Mesothelial cell of epicardium (in vitro differentiated cells): ENCODE measurements around the gene IFT43. TPM values are rescaled to one million over a fixed set of nuclear protein-coding genes. Genes with fewer than 3 reads are reported as not detected.

Experiments
- DNase-seq, 2 experiments: peaks; one replicate each; pipeline ENCODE4 v3.0.0; 2021; ENCODE audit warnings: low spot score in 2 of 2; ENCODE audit not compliant: unreplicated experiment in 2 of 2
- H3K27ac Mint-ChIP-seq: 2 replicates; pipeline ENCODE4 v1.8.0; 2021; ENCODE audit warnings: mixed read lengths
- H3K27me3 Mint-ChIP-seq: 2 replicates; pipeline ENCODE4 v1.8.0; 2021; ENCODE audit warnings: low read depth, mixed read lengths
- H3K36me3 Mint-ChIP-seq: 2 replicates; pipeline ENCODE4 v1.8.0; 2021; ENCODE audit warnings: mixed read lengths
- H3K4me1 Mint-ChIP-seq: 2 replicates; pipeline ENCODE4 v1.8.0; 2021; ENCODE audit warnings: mixed read lengths
- H3K4me3 Mint-ChIP-seq: 2 replicates; pipeline ENCODE4 v1.8.0; 2021; ENCODE audit warnings: mild to moderate bottlenecking, moderate library complexity, mixed read lengths
- H3K9me3 Mint-ChIP-seq: 2 replicates; pipeline ENCODE4 v1.8.0; 2021; ENCODE audit warnings: mixed read lengths
- CTCF ChIP-seq: fragments of 200-600 bp; sonication (generic); IDR thresholded peaks from one replicate; pipeline ENCODE4 v1.5.0; 2021; ENCODE audit warnings: antibody characterized with exemption; ENCODE audit not compliant: unreplicated experiment
- total RNA-seq: library from RNA; stranded (reverse); gene quantifications from 3 replicates; pipeline ENCODE4 v1.2.1, GENCODE V29; 2021

Gene IFT43
- total RNA-seq, 1 donor from 2014 or later = 46.0 TPM

- H3K27ac Mint-ChIP-seq = peak overlapping the region; percentile 9
- H3K36me3 Mint-ChIP-seq = no peaks in the 10 kb centered on the region
- no peak for TF ChIP-seq CTCF
- no peak overlapping the region for H3K4me3 Mint-ChIP-seq
- peaks cover 14% of the 10 kb centered on the region for H3K4me1 Mint-ChIP-seq
- DNase-seq = no peak
- H3K27me3 Mint-ChIP-seq = peaks cover 17% of the 10 kb centered on the region
- H3K9me3 Mint-ChIP-seq = no peaks in the 10 kb centered on the region
Observed at GRCh38 chr14:76101391-76102379, 116.1 kb downstream of the IFT43 start.

GRCh38 chr14:76104802-76105355, 119.3 kb downstream of the IFT43 start:
- peaks cover 7% of the 10 kb centered on the region for H3K9me3 Mint-ChIP-seq
- TF ChIP-seq CTCF = no peak

GRCh38 chr14:76106188-76106587, 120.6 kb downstream of the IFT43 start:
- Mint-ChIP-seq H3K9me3 (peaks cover 7% of the 10 kb centered on the region), H3K4me3 (no peak overlapping the region), H3K4me1 (peaks cover 8% of the 10 kb centered on the region), H3K27me3 (peaks cover 31% of the 10 kb centered on the region), H3K27ac (no peak overlapping the region), H3K36me3 (no peaks in the 10 kb centered on the region)
- TF ChIP-seq CTCF = no peak
- no peak for DNase-seq

More at GRCh38 chr14:76104802-76105355, 119.3 kb downstream of the IFT43 start:
- H3K4me1 Mint-ChIP-seq = peaks cover 14% of the 10 kb centered on the region
- no peak overlapping the region for H3K27ac Mint-ChIP-seq
- peaks cover 29% of the 10 kb centered on the region for H3K27me3 Mint-ChIP-seq
- H3K4me3 Mint-ChIP-seq = no peak overlapping the region
- no peak for DNase-seq
- H3K36me3 Mint-ChIP-seq = no peaks in the 10 kb centered on the region

GRCh38 chr14:76109087-76109880, 123.7 kb downstream of the IFT43 start:
- Mint-ChIP-seq H3K27me3 (peaks cover 53% of the 10 kb centered on the region), H3K9me3 (peaks cover 7% of the 10 kb centered on the region), H3K36me3 (no peaks in the 10 kb centered on the region), H3K4me1 (peaks cover 11% of the 10 kb centered on the region), H3K4me3 (no peak overlapping the region), H3K27ac (no peak overlapping the region)
- DNase-seq = no peak
- no peak for TF ChIP-seq CTCF

GRCh38 chr14:76112889-76113624, 127.5 kb downstream of the IFT43 start:
- no peak for DNase-seq
- peaks cover 60% of the 10 kb centered on the region for H3K27me3 Mint-ChIP-seq
- H3K9me3 Mint-ChIP-seq = peaks cover 14% of the 10 kb centered on the region
- no peak overlapping the region for H3K27ac Mint-ChIP-seq
- no peak overlapping the region for H3K4me3 Mint-ChIP-seq
- H3K4me1 Mint-ChIP-seq = peaks cover 19% of the 10 kb centered on the region
- no peak for TF ChIP-seq CTCF
- no peaks in the 10 kb centered on the region for H3K36me3 Mint-ChIP-seq
